ENCODE data around the gene EPHB6.

GRCh38 chr7:142856565-142857245, 1.8 kb downstream of the EPHB6 start:
- TF ChIP-seq CTCF (IDR thresholded peaks at IDR 0.05; ENCODE audit: insufficient read depth, low read length) (no peak), POLR2AphosphoS5 (IDR thresholded peaks at IDR 0.05; ENCODE audit: low read depth) (no peak), REST (IDR thresholded peaks at IDR 0.05; ENCODE audit: insufficient replicate concordance, low read depth) (no peak), GABPA (IDR thresholded peaks at IDR 0.05; ENCODE audit: low read depth) (no peak)
